Keratinocyte (primary cell): ENCODE results near the gene KEAP1.

Experiments used
- EZH2 ChIP-seq: IDR thresholded peaks from one replicate; pipeline ENCODE4 v1.6.1; 2012; ENCODE audit warnings: inconsistent platforms, mild to moderate bottlenecking, low read length, moderate library complexity
- TF ChIP-seq, protein P1 (sequence below), 3 experiments: IDR thresholded peaks in 1 of 3; conservative IDR thresholded peaks in 1 of 3; optimal IDR thresholded peaks in 1 of 3; 2 replicates in 2 of 3; 3 replicates in 1 of 3; pipeline versions ENCODE3 to v1.5.1; 2011; ENCODE audit warnings: low read length in 3 of 3, mild to moderate bottlenecking in 3 of 3, moderate library complexity in 2 of 3, control low read depth in 1 of 3, inconsistent platforms in 1 of 3; ENCODE audit not compliant: insufficient read depth in 2 of 3; ENCODE audit errors: extremely low read depth in 1 of 3

- TF ChIP-seq, protein P1, sequence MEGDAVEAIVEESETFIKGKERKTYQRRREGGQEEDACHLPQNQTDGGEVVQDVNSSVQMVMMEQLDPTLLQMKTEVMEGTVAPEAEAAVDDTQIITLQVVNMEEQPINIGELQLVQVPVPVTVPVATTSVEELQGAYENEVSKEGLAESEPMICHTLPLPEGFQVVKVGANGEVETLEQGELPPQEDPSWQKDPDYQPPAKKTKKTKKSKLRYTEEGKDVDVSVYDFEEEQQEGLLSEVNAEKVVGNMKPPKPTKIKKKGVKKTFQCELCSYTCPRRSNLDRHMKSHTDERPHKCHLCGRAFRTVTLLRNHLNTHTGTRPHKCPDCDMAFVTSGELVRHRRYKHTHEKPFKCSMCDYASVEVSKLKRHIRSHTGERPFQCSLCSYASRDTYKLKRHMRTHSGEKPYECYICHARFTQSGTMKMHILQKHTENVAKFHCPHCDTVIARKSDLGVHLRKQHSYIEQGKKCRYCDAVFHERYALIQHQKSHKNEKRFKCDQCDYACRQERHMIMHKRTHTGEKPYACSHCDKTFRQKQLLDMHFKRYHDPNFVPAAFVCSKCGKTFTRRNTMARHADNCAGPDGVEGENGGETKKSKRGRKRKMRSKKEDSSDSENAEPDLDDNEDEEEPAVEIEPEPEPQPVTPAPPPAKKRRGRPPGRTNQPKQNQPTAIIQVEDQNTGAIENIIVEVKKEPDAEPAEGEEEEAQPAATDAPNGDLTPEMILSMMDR (optimal IDR thresholded peaks at IDR 0.05 in 1 of 3, IDR thresholded peaks at IDR 0.05 in 1 of 3, conservative IDR thresholded peaks at IDR 0.05 in 1 of 3; ENCODE audit: extremely low read depth in 1 of 3, insufficient read depth in 2 of 3, low read length in 3 of 3) = peak; percentile 54 to 63 (median 62)
- TF ChIP-seq EZH2 = no peak
Measured at GRCh38 chr19:10510301-10510802, 7.2 kb upstream of the KEAP1 start.
